ENCODE data around the gene SUMO2.
"Not testable (repeated sequence)": the region's sequence is repeated elsewhere in the genome, so short reads cannot be mapped to it uniquely, and the experiment has no call there.

The SUMO2 gene

DNA sequence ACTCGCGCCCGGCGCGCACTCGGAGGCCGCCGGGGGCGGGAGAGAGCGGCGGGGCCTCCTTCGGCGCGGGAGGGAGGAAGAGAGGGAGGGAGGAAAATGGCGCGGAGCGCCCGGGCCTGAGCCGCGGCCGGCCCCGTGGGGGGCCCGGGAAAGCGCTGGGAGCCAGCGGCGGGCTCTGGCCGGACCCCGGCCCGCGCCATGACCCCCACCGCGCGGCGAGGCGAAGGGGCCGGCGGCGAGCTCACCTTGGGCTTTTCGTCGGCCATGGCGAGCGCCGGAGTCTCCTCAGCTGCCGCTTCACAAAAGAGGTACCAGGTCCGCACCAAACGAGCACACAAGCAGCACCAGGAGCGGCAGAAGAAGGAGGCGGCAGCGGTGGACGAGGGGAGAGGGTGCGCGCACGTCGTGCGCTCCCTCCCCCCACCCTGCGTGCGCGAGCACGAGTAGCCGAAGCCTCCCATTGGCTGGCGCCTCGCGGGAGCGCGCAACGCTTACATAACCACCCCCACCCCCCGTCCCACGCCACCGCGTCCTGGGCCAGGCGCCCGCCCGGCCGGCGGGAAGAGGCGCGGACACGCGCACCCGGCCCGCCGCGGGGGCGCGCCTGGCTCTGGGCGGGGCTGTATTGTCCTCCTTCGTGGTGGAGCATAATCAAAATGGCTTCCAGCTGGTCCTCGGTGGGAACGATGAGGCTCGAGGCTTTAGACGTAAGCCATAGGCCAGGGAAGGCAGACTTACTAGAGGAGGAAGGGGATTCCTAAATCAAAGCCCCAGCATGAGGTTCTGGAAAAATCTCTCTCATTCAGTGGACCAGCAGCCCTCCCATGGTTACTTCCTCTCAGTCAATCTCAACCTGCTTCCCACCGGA, at the start of gene SUMO2:
SUMO2 (minus strand) TSS at position 391 of the 868 bp plus-strand sequence; CDS start at position 266, 125 bp downstream.
- DNase-seq = peak; percentile 72

DNA sequence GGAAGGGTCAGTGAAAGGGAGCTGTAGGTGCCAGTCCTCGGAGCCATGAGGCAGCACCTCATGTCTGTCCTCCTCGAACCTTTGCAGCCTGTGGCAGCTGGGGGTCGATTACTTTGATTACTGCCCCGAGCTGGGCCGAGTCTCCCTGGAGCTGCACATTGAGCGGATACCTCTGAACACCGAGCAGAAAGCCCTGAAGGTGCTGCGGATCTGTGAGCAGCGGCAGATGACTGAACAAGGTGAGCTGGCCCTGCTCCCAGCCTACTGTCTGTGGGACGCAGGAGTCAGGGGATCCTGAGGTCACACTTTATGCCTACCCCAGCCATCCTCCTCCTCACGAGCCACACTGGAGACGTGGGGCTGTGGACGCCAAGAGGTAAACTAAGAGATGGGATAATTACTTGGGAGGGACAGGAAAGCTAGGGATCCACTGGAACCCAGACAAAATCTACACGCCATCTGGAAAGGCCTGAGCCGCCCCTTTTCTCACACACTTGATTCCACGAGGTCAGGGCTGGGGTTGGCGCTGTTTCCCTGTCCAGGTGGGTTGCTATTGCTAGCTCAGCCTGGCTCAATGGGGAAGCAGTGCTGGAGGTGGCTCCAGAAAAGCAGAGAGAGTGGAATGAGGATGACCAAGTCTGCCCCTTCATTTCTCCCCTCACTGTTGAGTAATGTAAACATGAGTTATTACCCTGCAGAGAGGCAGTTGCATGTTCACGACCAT, 49.1 kb upstream of the SUMO2 start:
- no peak for DNase-seq

DNA sequence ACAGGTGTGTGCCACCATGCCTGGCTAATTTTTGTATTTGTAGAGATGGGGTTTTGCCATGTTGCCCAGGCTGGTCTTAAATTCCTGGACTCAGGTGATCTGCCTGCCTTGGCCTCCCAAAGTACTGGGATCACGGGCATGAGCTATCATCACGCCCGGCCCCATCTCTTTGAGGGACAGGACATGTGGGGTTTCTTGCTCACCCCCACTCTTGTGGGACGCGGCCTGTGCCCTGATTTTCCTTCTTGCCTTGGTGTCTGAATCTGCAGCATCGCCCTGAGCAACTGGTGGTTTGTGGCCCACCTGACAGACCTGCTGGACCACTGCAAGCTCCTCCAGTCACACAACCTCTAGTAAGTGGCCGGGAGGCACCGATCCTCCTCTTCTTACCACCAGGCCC, 48.3 kb upstream of the SUMO2 start:
- no peak for DNase-seq

DNA sequence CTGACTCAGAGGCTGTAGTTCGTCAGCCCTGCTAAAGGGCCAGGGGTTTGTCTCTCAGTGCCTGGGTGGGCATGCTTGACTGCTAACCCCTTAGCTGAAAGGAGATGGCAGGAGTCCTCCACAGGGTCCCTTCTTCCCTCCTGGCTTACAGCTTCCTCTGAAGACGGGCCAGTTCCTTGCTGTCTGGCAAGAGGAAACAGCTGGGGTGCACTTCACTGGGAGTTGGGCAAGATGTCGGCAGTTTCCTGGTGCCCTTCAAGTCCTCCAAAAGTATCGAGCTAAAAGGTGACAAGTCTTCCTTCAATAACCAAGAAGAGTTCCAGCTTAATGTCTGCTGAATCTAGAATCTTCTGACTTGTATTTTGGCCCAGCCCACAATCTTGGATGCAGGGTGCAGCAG, 46.1 kb upstream of the SUMO2 start:
- no peak for DNase-seq

DNA sequence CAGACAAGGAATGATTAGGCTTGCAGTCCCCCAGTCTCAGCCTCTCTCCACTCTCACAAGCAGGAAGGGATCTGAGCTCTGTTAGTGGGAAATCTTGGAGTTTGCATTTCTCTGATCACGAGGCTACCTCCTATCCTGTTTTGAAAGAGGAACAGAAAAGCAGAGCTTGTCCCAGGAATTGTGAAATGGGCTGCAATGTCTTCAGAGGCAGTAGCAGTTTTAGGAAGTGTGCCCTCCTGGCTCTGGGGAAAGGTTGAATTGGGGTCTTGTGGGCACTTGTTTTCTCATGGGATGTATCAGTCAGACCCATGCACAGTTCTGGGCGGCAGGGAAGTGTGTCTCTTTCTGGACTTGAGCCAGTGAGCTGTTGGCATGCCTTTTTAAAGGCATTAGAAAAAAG, 45.5 kb upstream of the SUMO2 start:
- no peak for DNase-seq

DNA sequence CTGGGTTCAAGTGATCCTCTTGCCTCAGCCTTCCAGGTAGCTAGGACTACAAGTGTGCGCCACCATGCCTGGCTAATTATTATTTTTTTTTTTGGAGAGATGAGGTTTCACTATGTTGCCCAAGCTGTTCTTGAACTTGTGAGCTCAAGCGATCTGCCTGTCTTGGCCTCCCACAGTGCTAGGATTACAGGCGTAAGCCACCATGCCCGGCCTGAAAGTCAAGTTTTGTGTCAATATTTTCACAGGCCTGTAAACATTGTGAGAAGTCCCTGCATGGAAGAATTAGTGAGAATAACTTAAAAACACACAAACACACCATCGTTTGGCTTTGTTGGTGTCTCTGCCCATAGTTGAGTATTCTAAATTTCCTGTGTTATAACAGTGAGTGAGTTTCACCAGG, 45.0 kb upstream of the SUMO2 start:
- no peak for DNase-seq

DNA sequence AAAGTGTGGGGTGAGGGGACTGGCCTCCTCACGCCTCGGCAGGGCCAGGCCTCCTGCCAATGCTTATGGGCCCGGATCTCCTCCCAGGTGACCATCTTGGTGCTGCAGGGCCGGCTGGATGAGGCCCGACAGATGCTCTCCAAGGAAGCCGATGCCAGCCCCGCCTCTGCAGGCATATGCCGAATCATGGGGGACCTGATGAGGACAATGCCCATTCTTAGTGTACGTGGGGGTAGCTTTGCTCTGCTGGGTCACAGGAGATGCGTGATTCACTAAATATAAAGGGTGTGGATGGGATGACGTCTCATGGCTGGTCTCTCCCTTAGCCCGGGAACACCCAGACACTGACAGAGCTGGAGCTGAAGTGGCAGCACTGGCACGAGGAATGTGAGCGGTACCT, 42.3 kb upstream of the SUMO2 start:
- no peak for DNase-seq

DNA sequence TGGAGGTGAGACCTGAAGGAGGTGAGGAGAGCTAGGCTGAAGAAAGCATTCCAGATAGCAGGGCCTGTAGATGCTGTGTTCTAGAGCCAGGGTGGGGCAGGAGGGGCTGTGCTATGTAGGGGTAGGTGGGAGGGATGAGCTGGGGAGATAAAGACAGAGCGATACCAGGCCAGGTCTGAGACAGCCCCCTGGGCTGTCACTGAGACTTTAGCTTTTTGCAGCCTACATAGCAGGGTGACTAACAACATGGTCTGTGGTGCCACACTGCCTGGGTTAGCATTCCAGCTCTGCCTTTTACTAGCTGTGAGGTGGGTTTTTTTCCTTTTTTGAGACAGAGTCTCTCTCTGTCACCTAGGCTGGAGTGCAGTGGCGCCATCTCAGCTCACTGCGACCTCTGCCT, 37.1 kb upstream of the SUMO2 start:
- DNase-seq = no peak

DNA sequence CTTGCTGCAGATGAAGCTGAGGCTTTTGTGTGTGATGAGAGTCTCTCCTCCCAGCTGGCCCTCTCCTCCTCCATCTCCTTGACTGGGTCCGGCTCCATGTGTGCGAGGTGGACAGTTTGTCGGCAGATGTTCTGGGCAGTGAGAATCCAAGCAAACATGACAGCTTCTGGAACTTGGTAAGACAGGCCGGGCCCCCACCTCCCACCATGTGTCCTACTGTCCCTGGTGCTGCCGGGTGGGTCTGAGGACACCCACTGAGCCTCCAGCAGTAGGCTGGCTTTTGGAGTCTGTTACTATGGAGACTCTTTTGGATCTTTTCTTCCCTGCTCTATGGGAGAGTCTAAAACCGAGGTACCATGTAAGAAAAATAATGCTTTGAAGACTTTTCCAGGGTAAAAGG, 35.4 kb upstream of the SUMO2 start:
- DNase-seq = no peak

DNA sequence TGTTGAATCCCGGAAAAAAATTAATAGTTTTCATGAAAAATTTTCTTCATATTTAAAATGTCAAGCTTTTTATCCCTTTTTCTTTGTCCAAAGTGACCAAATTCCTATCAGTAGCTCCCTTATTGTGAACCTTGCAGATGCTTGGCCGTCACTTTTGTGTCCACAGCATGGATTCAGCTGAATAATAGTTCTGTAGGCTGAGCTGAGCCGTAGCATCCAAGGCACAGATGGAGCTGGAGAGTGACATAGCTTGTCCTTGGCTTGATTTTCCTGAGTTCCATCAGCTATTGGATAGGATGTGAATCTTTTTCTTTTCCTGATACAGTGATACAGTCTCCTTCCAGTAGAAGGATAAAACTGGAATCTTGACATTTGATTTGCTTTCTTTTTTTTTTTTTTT, 26.3 kb upstream of the SUMO2 start:
- no peak for DNase-seq

DNA sequence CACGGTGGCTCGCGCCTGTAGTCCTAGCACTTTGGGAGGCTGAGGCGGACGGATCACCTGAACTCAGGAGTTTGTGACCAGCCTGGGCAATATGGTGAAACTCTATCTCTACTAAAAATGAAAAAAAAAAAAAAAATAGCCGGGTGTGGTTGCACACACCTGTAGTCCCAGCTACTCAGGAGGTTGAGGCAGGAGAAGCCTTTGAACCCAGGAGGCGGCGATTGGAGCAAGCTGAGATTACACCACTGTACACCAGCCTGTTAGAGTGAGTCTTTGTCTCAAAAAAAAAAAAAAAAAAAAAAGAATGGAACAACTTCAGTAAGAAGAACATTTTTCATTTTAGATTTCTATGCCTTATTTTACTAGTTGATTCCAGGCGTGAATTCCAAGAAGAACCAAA, 25.4 kb upstream of the SUMO2 start:
- DNase-seq = no peak

DNA sequence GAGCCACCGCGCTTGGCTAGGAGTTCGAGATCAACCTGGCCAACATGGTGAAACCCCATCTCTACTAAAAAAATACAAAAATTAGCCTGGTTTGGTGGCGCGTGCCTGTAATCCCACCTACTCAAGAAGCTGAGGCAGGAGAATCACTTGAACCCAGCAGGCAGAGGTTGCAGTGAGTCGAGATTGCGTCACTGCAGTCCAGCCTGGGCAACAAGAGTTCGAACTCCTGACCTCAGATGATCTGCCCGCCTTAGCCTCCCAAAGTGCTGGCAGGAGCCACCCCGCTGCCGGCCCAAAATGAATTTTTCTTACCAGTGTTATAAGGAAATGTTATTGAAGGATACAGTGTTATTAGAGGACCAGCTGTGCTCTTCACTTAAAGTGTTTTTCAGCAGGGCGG, 25.0 kb upstream of the SUMO2 start:
- DNase-seq = no peak

DNA sequence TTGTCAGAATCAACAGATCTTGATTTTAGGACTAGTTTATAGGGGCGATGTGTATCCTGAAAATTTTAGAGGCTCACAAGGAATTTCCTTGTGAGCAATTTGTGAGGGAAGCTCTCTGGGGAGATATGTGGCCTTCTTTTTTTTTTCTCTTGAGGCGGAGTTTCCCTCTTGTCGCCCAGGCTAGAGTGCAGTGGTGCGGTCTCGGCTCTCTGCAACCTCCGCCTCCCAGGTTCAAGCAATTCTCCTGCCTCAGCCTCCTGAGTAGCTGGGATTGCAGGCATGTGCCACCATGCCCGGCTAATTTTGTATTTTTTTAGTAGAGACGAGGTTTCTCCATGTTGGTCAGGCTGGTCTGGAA, 24.3 kb upstream of the SUMO2 start:
- DNase-seq = not testable (repeated sequence)

DNA sequence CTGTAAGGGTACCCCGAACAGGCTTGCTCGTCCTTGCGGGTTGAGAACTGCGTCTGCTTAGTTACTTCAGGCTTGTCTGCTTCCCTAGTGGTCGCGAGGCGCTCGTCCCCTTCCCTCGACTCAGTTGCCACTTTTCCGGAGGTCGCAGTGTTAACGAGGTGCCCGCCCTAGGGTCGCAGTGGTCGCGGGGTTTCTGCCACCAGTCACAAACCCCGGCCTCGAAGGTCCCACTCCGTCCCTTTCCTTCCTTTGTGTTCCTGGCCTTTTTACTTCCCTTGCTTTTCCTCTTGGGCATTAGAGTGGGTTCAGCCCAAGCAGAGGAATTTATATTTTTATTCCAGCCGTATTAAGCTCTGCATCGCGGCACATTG, 23.0 kb upstream of the SUMO2 start:
- DNase-seq = no peak

DNA sequence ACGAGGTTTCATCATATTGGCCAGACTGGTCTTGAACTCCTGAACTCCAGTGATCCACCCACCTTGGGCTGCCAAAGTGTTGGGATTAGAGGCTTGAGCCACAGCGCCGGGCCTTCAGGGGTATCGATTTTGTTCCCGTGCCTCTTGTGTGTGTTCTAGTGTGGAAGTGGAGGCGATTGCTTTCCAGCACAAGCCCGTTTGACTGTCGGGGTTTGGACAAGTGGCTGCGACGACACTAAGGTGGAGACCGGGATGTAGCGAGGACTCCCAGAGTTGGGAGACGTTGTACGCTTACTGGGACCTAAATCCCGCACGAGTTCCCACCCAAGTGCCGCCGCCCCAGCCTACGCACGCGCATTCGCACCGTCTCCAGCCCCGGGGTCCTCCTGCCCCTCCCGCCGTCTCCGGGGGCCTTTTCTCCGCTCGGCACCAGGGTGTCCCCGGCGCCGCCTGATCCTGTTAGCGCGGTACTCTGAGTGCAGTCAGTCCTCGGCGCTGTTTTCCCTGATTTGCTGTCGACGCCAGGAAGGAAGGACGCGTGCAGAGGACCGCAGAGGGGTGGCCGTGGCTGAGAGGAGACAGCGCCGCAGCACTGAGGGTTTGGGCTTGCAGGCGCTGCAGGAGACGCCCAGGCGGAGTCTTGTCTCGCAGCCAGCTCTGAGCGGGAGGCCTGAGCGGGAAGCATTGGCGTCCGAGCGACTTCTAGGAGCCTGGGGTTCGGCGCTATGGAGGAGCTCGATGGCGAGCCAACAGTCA, 22.5 kb upstream of the SUMO2 start, which contains the start of gene NUP85:
NUP85 (plus strand) TSS at position 643 of the 756 bp plus-strand sequence; CDS start at position 726, 83 bp downstream.
- DNase-seq = peak; percentile 80

DNA sequence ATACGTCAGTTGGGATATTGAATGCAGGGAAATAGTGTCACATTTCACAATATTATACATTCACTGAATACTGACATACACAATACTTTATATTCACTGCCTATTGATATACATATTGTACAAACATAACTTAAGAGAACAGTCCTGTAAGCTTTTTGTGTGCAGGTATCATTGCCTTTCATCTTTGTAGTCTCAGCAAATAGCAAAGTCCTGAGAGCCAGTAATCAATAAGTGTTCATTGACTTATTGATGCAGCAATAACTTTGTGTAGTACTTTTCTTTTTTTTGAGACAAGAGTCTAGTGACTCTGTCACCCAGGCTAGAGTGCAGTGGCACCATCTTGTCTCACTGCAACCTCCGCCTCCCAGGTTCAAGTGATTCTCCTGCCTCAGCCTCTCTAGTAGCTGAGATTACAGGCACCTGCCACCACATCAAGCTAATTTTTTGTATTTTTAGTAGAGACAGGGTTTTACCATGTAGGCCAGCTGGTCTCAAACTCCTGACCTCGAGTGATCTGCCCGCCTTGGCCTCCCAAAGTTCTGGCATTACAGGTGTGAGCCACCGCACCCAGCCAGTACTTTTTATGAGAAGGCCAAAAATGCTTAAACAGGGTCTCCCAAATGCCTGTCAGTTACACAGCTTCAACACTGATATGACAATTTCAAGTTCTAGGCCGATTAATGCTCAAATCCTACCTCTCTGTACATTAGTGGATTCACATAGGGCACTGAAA, 17.3 kb upstream of the SUMO2 start:
- DNase-seq = no peak

DNA sequence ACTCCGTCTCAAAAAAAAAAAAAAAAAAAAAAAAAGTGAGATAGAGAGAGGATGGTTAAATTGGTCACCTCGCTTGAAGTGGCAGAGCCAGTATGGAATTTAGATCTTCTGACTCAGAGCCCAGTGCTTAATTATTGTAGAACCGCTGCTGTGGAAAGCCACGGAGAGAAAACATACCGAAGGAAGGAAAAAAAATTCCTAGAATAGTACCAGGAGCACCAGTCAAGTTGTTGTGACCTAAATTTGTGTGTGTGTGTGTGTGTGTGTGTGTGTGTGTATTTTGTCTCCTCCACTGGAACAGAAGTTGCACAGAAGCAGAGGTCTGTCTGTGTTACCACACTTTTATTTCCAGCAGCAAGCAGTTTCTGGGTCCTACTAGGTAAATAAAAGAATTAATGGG, 12.1 kb upstream of the SUMO2 start:
- DNase-seq = no peak

DNA sequence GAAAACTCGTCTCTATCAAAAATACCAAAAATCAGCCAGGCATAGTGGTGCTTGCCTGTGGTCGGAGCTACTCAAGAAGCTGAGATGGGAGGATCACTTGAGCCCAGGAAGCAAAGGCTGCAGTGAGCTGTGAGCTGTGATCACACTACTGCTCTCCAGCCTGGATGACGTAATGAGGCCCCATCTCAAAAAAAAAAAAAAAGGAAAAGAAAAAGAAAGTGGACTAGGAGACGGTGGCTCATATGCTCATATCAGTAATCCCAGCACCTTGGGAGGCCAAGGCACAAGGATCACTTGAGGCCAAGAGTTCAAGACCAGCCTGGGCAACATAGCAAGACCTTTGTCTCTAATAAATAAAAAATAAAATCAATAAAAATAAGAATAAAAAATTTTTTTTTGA, 8.8 kb upstream of the SUMO2 start:
- DNase-seq = no peak

DNA sequence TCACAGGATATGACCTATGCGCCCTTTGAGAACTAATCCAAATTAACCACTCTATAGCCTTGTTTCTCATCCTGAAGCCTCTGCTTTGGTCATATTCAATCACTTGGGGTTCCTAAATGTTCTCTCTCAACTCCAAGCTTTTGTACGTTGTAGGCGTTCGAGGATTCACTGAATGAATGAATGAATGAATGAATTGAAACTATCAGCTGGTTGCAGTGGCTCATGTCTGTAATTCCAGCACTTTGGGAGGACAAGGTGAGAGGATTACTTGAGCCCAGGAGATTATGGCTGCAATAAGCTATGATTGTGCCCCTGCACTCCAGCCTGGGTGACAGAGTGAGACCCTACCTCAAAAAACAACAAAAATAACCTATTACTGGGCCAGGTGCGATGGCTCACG, 5.9 kb upstream of the SUMO2 start:
- DNase-seq = no peak

DNA sequence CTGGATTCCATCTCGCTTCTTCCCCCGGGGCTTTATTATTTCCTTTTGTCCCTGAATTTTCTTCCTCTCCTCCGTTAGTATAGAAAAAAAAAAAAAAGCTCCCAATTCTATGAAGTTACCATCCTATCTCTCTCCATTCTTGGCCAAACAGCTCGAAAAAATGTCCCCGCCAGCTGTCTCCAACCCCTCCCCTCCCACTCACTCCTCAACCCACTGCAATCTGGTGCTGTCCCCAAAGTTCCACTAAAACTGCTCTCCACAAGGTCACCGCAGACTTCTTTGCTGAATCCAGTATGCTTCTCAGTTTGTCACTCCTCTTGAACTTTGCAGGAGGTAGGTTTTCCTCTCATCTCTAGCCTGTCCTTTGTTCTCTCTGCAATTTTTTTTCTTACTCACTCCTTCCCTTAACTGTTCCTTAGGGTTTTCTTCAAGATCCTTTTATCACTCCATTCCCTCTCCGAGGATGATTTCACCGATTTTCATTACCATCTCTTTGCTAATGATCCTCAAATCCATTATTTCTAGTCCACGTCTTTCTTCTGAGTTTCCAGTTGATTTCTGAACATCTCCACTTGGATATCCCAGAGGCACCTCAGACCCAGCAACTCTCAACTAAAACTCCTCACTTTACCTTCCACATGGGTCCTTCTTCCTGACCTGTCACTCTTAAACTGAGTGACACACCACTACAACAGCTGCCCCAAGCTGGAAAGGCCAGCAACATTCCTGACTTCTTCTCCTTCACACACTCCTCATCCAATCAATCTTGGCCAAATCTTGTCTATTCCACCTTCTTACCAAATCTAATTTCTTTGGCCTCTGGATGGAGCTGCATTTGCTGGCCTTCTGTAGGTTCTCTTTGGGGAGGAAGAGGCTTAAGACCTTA, 1.5 kb upstream of the SUMO2 start:
- DNase-seq = no peak

DNA sequence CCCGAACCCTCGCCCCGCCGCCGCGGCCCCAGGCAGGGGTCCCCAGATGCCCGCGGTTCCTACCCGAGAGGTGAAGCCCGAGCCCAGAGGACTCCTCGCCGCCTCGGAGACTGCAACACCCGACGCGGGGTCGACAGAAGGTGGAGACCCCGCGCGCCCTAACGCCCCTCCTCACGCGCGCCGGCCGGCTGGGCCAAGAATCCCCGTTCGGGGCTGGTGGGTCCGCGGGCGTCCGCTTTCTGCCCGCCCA, 515 bp downstream of the SUMO2 start:
- no peak for DNase-seq

DNA sequence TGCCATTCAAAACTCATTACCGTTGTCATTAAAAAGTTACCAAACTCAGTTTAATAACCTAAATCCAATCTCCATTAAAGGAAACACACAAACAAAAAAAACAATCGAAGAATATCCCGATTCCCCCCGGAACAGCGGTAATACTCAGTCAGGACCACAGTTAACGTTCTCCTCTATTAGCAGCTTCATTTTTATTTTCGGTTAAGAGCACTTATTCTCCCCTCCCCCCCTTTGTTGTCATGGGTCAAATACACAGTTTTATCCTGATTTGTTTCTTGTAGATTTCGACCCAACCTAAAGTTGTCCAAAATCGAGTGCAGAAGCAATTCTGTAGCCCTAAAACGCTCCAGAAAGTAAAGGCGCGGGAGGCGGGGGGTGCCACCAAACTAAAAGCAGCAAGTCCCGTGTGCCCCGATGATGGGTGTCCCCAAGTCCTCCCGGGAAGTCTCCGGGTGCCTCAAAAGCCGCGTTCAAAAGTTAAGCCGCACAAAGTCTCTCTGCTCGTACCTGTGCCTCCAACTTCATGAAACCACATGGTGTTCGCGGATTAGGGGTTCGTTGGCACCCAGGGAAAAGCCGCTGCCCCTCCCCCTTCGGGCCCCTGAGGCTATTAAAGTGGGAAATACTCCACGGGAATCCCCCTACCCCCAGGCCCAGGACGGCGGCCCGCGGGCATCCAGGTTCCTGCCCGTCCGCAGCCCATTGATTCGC, 996 bp downstream of the SUMO2 start:
- no peak for DNase-seq

Measured in DMS79 treated with DMSO at 0.1 percent for 48 hours (cell line).